NCI-H2029 (cell line): ENCODE measurements around the gene TUBGCP6.

Source experiments
- DNase-seq: peaks from one replicate; lab custom pipeline; 2025; lab: John Stamatoyannopoulos, UW

TUBGCP6 gene

DNA sequence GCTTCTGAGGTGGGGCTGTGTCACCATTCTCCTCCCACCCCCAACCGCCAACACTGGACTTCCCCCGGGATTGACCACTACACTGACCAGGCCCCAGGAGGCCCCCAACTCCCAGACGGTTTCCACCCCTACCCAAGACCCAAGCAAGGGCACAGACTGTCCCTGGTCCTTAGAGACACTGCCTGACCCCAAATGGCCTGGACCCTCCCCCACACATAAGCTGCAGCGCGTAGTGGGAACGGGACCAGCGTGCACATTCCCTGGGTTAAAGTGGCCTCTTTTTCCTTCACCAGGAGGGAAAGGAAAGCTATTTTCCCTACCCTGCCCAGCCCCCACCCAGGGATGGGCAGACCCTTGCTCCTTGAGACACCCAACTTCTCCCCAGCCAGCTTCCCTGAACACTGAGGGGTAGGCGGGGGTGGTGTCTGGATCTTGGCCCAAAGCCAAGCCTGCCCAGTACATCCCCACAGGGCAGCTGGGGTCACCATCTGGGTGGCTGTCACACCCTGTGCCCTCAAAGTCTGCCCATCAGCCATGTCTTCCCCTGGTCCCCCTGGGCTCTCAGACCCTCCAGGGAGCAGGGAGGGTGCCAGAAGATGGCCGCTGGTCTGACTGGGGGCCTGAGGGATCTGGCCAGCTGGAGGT lies 18.3 kb upstream of the TUBGCP6 start:
- DNase-seq: no peak

DNA sequence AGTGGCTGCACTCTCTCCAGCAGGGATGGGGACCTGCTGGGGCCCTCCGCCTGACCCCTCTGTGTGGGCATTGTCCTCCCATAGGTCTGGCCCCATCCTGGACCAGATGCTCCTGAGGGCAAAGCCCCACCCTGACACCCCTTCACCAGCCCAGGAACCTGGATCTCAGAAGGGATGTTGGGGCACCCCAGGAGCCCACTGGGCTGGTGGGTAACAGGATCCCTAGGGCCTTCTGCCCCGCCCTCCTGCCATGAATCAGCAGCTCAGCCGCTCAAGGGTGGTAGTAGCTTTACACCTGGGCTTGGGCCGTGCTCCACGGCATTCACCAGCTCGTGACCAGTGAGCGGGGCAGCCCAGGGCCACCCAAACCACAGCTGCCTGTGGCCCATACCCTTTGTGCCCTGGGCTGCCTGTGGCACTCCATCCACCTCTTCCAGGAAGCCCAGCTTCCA lies 17.7 kb upstream of the TUBGCP6 start:
- no peak for DNase-seq

DNA sequence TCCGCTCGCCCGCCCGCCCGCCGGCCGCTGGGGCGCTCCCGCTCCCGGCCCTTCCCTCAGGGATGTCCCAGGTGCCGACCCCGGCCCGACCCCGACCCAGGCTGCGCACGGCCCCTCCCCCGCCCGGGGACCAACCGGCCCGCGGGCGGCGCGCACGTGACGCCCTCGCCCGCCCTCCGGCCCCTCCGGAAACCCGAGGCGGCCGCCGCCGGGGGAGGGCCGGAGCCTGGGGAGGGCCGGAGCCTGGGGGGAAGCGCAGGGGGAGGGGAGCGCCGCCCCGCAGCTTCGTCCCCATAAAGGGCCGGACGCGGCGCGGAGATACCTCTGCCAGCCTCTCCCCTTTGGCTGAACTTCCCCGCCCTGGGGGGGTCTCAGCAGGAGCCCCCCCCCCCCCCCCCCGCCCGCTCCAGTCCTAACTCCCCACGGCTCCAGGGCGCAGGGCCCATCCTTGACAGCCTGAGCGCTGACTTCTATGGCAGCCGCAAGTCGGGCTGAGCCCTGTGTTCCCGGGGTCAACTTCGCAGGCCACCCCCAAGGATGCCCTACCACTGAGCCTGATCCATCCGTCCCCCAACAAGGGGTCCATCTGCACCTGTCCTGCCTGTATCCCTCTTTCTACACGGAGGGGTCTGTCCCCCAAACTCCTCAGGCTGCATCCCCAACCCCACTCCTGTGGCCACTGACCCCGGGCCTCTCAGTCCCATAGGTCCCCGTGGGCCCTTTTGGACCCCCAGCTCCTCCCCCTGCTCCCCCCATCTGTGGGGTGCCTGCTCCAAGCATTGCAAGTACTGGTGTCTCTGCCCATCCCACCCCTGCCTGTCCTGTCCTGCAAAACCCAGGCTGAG lies 17.0 kb upstream of the TUBGCP6 start, which contains the start of gene MAPK12:
MAPK12 (minus strand) TSS at position 69 of the 845 bp plus-strand sequence. CDS start 174 bp downstream, outside the sequence.
- DNase-seq: no peak

GRCh38 chr22:50260801-50261614 lies 16.2 kb upstream of the TUBGCP6 start:
- no peak for DNase-seq

DNA sequence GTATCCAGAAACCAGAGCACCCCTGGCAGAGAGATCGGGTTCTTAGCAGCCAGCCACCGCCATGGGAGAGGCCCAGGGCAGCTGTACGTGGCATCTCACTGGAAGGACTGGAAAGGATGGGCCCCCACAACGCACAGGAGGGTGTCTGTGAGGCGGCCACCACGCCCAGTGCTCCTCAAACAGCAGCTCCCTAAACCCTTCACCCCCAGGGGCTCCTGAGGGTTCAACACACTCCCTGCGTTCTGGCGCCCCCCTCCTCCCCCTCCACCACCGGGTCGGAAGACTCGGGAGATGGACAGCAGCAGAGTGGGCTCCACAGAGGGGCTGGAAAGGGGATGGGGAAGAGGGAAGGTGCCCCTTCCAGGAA lies 15.6 kb upstream of the TUBGCP6 start:
- no peak for DNase-seq

DNA sequence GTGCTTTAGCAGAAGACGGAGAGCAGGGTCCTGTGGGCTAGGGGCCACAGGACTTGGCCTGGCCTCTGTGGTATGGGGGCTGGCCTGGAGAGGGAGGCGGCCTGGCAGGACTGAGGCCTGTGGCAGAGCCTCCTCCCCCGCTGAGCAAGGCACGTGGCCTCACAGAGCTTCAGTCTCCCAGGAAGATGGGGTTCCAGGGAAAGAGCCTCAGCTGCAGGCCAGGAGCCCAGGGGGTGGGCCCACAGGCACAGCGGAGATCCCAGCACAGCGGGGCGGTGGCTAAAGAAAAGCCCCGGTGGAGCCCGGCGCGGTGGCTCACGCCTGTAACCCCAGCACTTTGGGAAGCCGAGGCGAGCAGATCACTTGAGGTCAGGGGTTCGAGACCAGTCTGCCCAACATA lies 14.5 kb upstream of the TUBGCP6 start:
- no peak for DNase-seq

GRCh38 chr22:50258361-50259292 lies 13.8 kb upstream of the TUBGCP6 start:
- no peak for DNase-seq

DNA sequence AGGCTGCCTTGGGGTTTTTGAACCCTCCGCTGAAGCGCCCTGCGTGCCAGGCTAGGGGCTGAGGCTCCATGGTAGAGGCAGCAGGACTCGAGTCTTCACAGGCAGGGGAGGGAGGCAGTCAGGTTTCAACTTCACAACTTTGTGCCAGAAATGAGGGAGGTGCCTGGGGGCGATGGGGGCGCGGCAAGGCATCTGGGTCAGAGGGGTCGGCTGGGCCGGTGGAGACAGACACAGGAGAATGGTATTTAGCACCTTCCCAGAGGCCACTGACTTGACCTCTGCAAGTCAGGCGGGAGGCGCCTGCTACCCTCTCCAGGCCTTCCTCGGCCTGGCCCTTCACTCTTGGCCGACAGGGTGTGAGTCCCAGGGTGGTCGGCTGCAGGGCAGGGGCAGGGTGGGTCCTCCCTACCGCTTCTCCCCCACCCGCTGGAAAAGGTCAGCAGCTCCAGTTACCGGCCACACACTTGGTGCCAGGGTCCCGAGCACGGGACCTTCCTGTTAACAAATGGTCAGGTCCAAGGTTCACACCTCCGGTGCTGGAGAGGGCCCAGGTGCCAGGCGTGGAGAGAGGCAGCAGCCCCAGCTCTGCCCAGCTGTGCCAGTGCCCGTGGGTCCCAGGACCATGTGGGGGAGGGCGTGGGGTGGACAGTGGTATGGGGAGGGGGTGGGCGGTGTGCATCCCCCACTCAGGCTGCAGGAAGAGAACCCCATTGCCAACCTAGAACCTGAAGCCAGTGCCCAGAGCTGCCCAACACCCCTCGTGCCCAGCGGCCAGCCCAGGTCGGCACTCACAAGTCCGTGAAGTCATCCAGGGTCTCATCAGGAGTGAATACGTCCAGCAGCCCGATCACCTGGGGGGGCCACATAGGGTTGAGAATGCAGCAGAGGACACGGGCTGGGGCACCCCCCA lies 12.9 kb upstream of the TUBGCP6 start:
- no peak for DNase-seq

- DNase-seq: no peak
Measured at GRCh38 chr22:50257041-50257440, 12.2 kb upstream of the TUBGCP6 start.

DNA sequence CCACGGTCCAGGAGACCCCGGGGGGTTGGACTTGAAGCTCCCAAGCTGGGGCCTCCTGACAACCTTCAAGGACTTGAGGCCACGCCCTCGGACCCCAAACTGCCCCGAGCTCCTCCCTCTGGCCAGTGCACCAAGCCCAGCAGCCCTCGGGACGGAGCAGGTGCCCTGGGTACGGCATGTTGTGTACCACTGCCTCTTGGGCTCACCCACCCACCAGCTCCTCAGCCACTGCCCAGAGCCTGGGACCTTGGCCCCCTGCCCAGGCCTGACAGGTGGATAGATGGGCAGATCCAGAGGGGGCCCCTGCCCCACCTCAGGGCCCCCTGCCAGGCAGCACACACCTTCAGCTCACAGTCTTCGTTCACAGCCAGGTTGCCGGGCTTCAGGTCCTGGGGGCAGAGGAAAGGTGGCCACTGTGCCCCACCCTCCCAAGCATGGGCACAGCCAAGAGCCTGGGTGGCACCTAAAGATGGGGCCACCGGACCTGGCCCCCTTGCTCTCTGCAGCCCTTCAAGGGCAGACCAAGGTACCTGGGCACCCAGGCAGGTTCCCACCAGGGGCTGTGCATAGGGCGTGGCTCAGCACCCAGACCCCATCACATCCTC lies 11.5 kb upstream of the TUBGCP6 start:
- no peak for DNase-seq

DNA sequence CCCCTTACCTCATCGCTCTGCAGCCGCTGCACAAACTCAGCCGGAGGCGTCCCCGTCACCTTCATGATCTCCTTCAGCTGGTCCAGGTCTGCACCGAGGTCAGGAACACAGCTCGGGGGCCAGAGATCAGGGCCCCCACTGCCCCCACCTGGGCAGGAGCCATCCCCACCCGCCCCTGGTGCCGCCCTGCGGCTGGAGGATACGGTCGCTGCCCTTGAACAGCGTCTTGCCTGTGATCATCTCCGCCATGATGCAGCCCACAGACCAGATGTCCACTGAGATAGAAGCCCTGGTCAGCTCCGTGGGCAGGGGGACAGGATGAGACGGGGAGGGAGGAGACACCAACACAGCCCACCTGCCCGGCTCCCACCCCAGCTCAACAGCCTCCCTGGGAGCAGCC lies 10.8 kb upstream of the TUBGCP6 start:
- no peak for DNase-seq

GRCh38 chr22:50255099-50255498 lies 10.3 kb upstream of the TUBGCP6 start:
- DNase-seq: no peak

- no peak for DNase-seq
Measured at GRCh38 chr22:50253941-50254340, 9.1 kb upstream of the TUBGCP6 start.

DNA sequence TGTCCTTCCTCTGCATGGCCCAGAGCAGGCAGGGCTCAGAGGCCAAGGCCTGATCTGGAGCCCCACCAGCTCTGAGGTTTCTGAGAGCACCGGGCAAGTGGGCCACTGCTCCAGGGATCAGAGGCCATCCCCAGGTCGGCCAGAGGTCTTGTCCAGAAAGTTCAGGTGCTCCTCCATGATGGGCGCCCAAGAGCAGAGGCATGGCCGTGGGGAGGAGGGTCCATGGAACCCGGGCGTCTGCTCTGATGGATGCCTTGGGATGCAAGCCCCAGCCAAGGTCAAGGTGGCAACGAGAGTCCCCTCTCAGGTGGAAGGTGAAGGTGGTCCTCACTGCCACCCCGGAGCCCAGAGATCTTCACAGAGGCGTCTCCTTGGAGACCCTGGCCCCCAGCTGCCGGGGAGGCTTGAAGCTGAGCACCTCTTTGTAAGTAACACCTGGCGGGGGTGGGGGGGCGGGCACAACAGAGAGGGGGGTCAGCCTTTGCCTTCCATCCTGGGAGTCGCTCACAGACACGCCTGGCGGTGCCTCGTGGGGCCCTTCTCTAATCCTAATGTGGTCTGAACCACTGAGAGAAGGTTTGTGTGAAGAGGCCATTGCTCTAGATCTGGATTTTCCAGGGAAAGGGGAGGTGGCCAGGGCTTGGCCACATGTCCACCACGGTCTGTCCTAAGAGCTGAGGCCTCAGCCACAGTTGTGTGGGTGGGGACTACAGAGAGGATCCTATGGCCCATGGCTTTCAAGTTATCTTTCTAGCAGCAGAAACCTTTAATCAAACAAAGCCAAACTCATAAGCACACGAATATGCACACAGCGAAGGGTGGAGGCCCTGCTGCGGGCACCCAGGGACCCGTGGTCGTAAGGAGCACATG lies 8.5 kb upstream of the TUBGCP6 start:
- no peak for DNase-seq

DNA sequence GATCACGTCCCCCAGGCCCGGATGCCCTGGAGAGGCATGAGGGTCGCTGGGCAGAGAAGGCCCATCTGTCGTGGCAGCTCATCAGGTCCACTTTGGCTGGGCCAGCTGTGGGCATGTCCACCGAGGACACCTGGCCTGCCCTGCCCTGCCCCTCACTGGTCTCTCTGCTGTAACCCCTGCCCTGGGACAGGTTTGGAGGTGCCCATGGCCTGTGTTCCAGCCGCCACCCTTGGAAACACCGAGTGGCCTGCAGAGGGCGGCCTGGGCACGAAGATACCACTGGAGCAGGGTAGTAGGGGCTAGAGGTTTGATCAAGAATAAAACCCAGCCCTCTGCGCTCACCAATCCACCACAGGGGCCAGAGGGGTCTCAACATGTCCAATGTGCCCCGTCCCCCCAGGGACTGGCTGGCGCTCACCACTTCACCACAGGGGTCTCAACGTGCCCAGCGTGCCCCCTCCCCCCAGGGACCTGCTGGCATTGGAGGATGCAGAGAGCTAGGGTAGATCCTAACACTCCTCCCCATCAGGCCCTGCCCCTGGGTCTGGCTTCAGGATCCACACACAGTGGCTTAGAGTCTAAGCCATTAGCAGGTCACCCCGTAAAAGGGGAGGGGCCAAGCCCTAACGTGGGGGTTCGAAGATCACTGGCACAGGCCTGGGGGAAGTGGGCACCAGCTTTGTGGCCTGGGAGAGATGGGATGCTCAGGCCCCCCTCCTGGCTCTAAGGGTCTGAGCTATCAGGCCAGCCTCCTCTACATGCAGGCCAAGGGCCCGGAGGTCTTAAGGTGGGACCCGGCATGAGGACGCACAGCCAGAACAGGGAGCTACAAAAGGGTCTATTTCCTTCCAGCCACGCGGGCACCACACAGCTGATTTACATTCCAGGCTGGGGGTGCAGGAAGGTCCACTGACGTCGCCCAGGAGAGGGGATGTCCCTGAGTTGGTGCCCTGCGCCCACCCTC lies 7.5 kb upstream of the TUBGCP6 start:
- DNase-seq: no peak

DNA sequence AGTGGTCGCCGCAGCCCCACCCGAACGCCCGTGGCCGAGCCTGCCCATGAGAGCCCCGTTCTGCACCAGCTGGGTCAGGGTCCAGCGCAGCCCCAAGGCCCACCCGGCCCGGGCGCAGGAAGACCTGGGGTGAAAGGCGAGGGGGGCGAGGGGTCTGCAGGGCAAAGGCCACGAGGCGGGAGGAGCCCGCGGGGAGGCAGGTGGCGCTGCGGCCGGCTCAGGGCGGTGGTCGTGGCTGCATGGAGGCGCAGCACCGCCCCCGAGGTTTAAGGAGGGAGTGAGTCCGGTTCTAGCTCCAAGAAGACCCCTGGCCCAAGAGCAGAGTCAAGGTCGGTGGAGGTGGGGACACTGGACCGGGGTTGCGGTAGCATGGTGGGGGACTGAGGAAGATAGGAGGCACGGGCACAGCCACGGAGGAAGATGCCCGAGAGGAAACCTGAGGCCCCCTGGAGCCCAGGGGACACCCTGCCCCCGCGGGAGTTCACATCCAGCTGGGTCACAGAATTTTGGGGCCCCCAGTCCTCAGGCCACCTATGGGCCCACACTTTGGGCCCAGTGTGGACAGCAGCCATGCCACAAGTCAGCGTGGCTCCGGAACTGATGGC lies 6.8 kb upstream of the TUBGCP6 start:
- no peak for DNase-seq
